GDM1 (cell line): Measurements from ENCODE around the gene APBA1.

ENCODE experiments used
- DNase-seq: peaks from one replicate; lab custom pipeline; 2025; lab: John Stamatoyannopoulos, UW

Gene APBA1

GRCh38 chr9:69578026-69578425 lies 94.1 kb downstream of the APBA1 start:
- DNase-seq: no peak

GRCh38 chr9:69577123-69577522 lies 95.0 kb downstream of the APBA1 start:
- DNase-seq: no peak

GRCh38 chr9:69574057-69574456 lies 98.1 kb downstream of the APBA1 start:
- DNase-seq: no peak

- DNase-seq: no peak
Observed at GRCh38 chr9:69573651-69574050, 98.5 kb downstream of the APBA1 start.

GRCh38 chr9:69572611-69573010 lies 99.6 kb downstream of the APBA1 start:
- DNase-seq: no peak

- no peak for DNase-seq
Observed at GRCh38 chr9:69571032-69571431, 101.1 kb downstream of the APBA1 start.

- DNase-seq: no peak
Observed at GRCh38 chr9:69569738-69570451, 102.3 kb downstream of the APBA1 start.

- DNase-seq: no peak
Observed at GRCh38 chr9:69564557-69564956, 107.6 kb downstream of the APBA1 start.

- no peak for DNase-seq
Observed at GRCh38 chr9:69559126-69559525, 113.0 kb downstream of the APBA1 start.

GRCh38 chr9:69556707-69557106 lies 115.5 kb downstream of the APBA1 start:
- no peak for DNase-seq

GRCh38 chr9:69555802-69556201 lies 116.4 kb downstream of the APBA1 start:
- no peak for DNase-seq

GRCh38 chr9:69554945-69555344 lies 117.2 kb downstream of the APBA1 start:
- DNase-seq: no peak

- DNase-seq: no peak
Observed at GRCh38 chr9:69549310-69550202, 122.6 kb downstream of the APBA1 start.

- no peak for DNase-seq
Observed at GRCh38 chr9:69548681-69549080, 123.5 kb downstream of the APBA1 start.

- DNase-seq: no peak
Observed at GRCh38 chr9:69546265-69546664, 125.9 kb downstream of the APBA1 start.

- DNase-seq: no peak
Observed at GRCh38 chr9:69542942-69543704, 129.0 kb downstream of the APBA1 start.

GRCh38 chr9:69542058-69542457 lies 130.1 kb downstream of the APBA1 start:
- no peak for DNase-seq

GRCh38 chr9:69535911-69536310 lies 136.3 kb downstream of the APBA1 start:
- no peak for DNase-seq

- no peak for DNase-seq
Observed at GRCh38 chr9:69535286-69535832, 136.8 kb downstream of the APBA1 start.

GRCh38 chr9:69532396-69532795 lies 139.8 kb downstream of the APBA1 start:
- DNase-seq: no peak

- DNase-seq: no peak
Observed at GRCh38 chr9:69527454-69527853, 144.7 kb downstream of the APBA1 start.

GRCh38 chr9:69526699-69527098 lies 145.5 kb downstream of the APBA1 start:
- no peak for DNase-seq
